ENCODE results near the gene SFTPB. TPM values are rescaled to one million over a fixed set of nuclear protein-coding genes. Genes with fewer than 3 reads are reported as not detected.
A peak's percentile ranks its signal among the peaks of the same experiment; 100 is the strongest.

Gene SFTPB
- total RNA-seq, 1 donor from 2014 or later = not detected

GRCh38 chr2:85650456-85650855, 17.5 kb downstream of the SFTPB start:
- H3K36me3 Mint-ChIP-seq (ENCODE audit: low read depth) = peaks cover 59% of the 10 kb centered on the region
- intact Hi-C loops (cut with micrococcal nuclease) = no loop called here
- H3K27me3 Mint-ChIP-seq = no peaks in the 10 kb centered on the region
- no peak for DNase-seq
- H3K4me3 Mint-ChIP-seq = no peak overlapping the region
- no peaks in the 10 kb centered on the region for H3K9me3 Mint-ChIP-seq
- no peak overlapping the region for H3K27ac Mint-ChIP-seq
- peaks cover 2% of the 10 kb centered on the region for H3K4me1 Mint-ChIP-seq

- peaks cover 63% of the 10 kb centered on the region for H3K36me3 Mint-ChIP-seq (ENCODE audit: low read depth)
- H3K4me3 Mint-ChIP-seq = no peak overlapping the region
- DNase-seq = no peak
- no peaks in the 10 kb centered on the region for H3K9me3 Mint-ChIP-seq
- H3K4me1 Mint-ChIP-seq = peaks cover 2% of the 10 kb centered on the region
- no peaks in the 10 kb centered on the region for H3K27me3 Mint-ChIP-seq
- H3K27ac Mint-ChIP-seq = no peak overlapping the region
- intact Hi-C loops (cut with micrococcal nuclease) = no loop called here
Measured at GRCh38 chr2:85649201-85650190, 18.5 kb downstream of the SFTPB start.

GRCh38 chr2:85648619-85649018, 19.4 kb downstream of the SFTPB start:
- Mint-ChIP-seq H3K27ac (no peak overlapping the region), H3K9me3 (no peaks in the 10 kb centered on the region), H3K27me3 (no peaks in the 10 kb centered on the region), H3K4me3 (no peak overlapping the region), H3K4me1 (peaks cover 2% of the 10 kb centered on the region), H3K36me3 (ENCODE audit: low read depth) (peaks cover 63% of the 10 kb centered on the region)
- peak; percentile 74 for DNase-seq
- intact Hi-C loops (cut with micrococcal nuclease) = no loop called here

- peaks cover 64% of the 10 kb centered on the region for H3K36me3 Mint-ChIP-seq (ENCODE audit: low read depth)
- no peaks in the 10 kb centered on the region for H3K27me3 Mint-ChIP-seq
- no peaks in the 10 kb centered on the region for H3K9me3 Mint-ChIP-seq
- no peak for DNase-seq
- H3K4me1 Mint-ChIP-seq = peaks cover 2% of the 10 kb centered on the region
- H3K4me3 Mint-ChIP-seq = no peak overlapping the region
- H3K27ac Mint-ChIP-seq = no peak overlapping the region
- intact Hi-C loops (cut with micrococcal nuclease) = no loop called here
Measured at GRCh38 chr2:85647823-85648526, 20.0 kb downstream of the SFTPB start.

GRCh38 chr2:85646166-85646565, 21.8 kb downstream of the SFTPB start:
- Mint-ChIP-seq H3K27me3 (no peaks in the 10 kb centered on the region), H3K36me3 (ENCODE audit: low read depth) (peaks cover 74% of the 10 kb centered on the region), H3K9me3 (no peaks in the 10 kb centered on the region)

GRCh38 chr2:85644909-85645308, 23.1 kb downstream of the SFTPB start:
- intact Hi-C loops (cut with micrococcal nuclease) = no loop called here
- peaks cover 80% of the 10 kb centered on the region for H3K36me3 Mint-ChIP-seq (ENCODE audit: low read depth)
- no peaks in the 10 kb centered on the region for H3K9me3 Mint-ChIP-seq
- no peak for DNase-seq
- peaks cover 12% of the 10 kb centered on the region for H3K4me1 Mint-ChIP-seq
- H3K4me3 Mint-ChIP-seq = no peak overlapping the region
- H3K27ac Mint-ChIP-seq = no peak overlapping the region
- no peaks in the 10 kb centered on the region for H3K27me3 Mint-ChIP-seq

More at GRCh38 chr2:85646166-85646565, 21.8 kb downstream of the SFTPB start:
- Mint-ChIP-seq H3K4me1 (peaks cover 12% of the 10 kb centered on the region), H3K27ac (no peak overlapping the region), H3K4me3 (no peak overlapping the region)
- DNase-seq = no peak
- intact Hi-C loops (cut with micrococcal nuclease) = no loop called here

- Mint-ChIP-seq H3K27ac (peak overlapping the region; percentile 16), H3K27me3 (no peaks in the 10 kb centered on the region), H3K36me3 (ENCODE audit: low read depth) (peaks cover 69% of the 10 kb centered on the region), H3K9me3 (no peaks in the 10 kb centered on the region), H3K4me3 (no peak overlapping the region), H3K4me1 (peaks cover 12% of the 10 kb centered on the region)
- intact Hi-C loops (cut with micrococcal nuclease) = no loop called here
- no peak for DNase-seq
Measured at GRCh38 chr2:85642725-85643124, 25.3 kb downstream of the SFTPB start.

GRCh38 chr2:85635636-85636035, 32.4 kb downstream of the SFTPB start:
- Mint-ChIP-seq H3K27ac (no peak overlapping the region), H3K27me3 (no peaks in the 10 kb centered on the region), H3K9me3 (no peaks in the 10 kb centered on the region), H3K36me3 (ENCODE audit: low read depth) (peaks cover 66% of the 10 kb centered on the region), H3K4me3 (no peak overlapping the region), H3K4me1 (peaks cover 9% of the 10 kb centered on the region)
- intact Hi-C loops (cut with micrococcal nuclease) = no loop called here
- no peak for DNase-seq

GRCh38 chr2:85635011-85635410, 33.0 kb downstream of the SFTPB start:
- peaks cover 9% of the 10 kb centered on the region for H3K4me1 Mint-ChIP-seq
- no peaks in the 10 kb centered on the region for H3K9me3 Mint-ChIP-seq
- no peak overlapping the region for H3K27ac Mint-ChIP-seq
- H3K36me3 Mint-ChIP-seq (ENCODE audit: low read depth) = peaks cover 67% of the 10 kb centered on the region
- H3K27me3 Mint-ChIP-seq = no peaks in the 10 kb centered on the region
- no peak overlapping the region for H3K4me3 Mint-ChIP-seq
- DNase-seq = no peak
- intact Hi-C loops (cut with micrococcal nuclease) = no loop called here

- peaks cover 64% of the 10 kb centered on the region for H3K36me3 Mint-ChIP-seq (ENCODE audit: low read depth)
- H3K4me3 Mint-ChIP-seq = no peak overlapping the region
- no peaks in the 10 kb centered on the region for H3K27me3 Mint-ChIP-seq
- H3K9me3 Mint-ChIP-seq = no peaks in the 10 kb centered on the region
- H3K27ac Mint-ChIP-seq = no peak overlapping the region
- peaks cover 16% of the 10 kb centered on the region for H3K4me1 Mint-ChIP-seq
- DNase-seq = no peak
- intact Hi-C loops (cut with micrococcal nuclease) = no loop called here
Measured at GRCh38 chr2:85631316-85631715, 36.7 kb downstream of the SFTPB start.

- peaks cover 72% of the 10 kb centered on the region for H3K36me3 Mint-ChIP-seq (ENCODE audit: low read depth)
- DNase-seq = no peak
Measured at GRCh38 chr2:85628658-85629057, 39.3 kb downstream of the SFTPB start.

GRCh38 chr2:85623991-85624390, 44.0 kb downstream of the SFTPB start:
- Mint-ChIP-seq H3K36me3 (ENCODE audit: low read depth) (peaks cover 57% of the 10 kb centered on the region), H3K4me1 (peaks cover 20% of the 10 kb centered on the region), H3K9me3 (no peaks in the 10 kb centered on the region), H3K27ac (peak overlapping the region; percentile 41), H3K4me3 (no peak overlapping the region), H3K27me3 (no peaks in the 10 kb centered on the region)
- intact Hi-C loops (cut with micrococcal nuclease) = no loop called here
- no peak for DNase-seq

More at GRCh38 chr2:85628658-85629057, 39.3 kb downstream of the SFTPB start:
- H3K4me1 Mint-ChIP-seq = peaks cover 14% of the 10 kb centered on the region
- no peaks in the 10 kb centered on the region for H3K9me3 Mint-ChIP-seq
- H3K27me3 Mint-ChIP-seq = no peaks in the 10 kb centered on the region
- peak overlapping the region; percentile 6 for H3K4me3 Mint-ChIP-seq
- intact Hi-C loops (cut with micrococcal nuclease) = no loop called here
- peak overlapping the region; percentile 39 for H3K27ac Mint-ChIP-seq

- peaks cover 52% of the 10 kb centered on the region for H3K36me3 Mint-ChIP-seq (ENCODE audit: low read depth)
- DNase-seq = no peak
- H3K9me3 Mint-ChIP-seq = no peaks in the 10 kb centered on the region
- H3K27ac Mint-ChIP-seq = no peak overlapping the region
- intact Hi-C loops (cut with micrococcal nuclease) = no loop called here
- peaks cover 19% of the 10 kb centered on the region for H3K4me1 Mint-ChIP-seq
- H3K27me3 Mint-ChIP-seq = no peaks in the 10 kb centered on the region
- no peak overlapping the region for H3K4me3 Mint-ChIP-seq
Measured at GRCh38 chr2:85621338-85621737, 46.7 kb downstream of the SFTPB start.

GRCh38 chr2:85619617-85620016, 48.4 kb downstream of the SFTPB start:
- H3K9me3 Mint-ChIP-seq = no peaks in the 10 kb centered on the region
- H3K4me1 Mint-ChIP-seq = peaks cover 19% of the 10 kb centered on the region
- peaks cover 39% of the 10 kb centered on the region for H3K36me3 Mint-ChIP-seq (ENCODE audit: low read depth)
- no peak overlapping the region for H3K4me3 Mint-ChIP-seq
- intact Hi-C loops (cut with micrococcal nuclease) = loop anchor here (5.0 to 10.0 kb wide), 2 partner anchors 488 to 575 kb away; partner anchors contain the start of genes IMMT, MRPL35, POLR1A and PTCD3
- no peaks in the 10 kb centered on the region for H3K27me3 Mint-ChIP-seq
- DNase-seq = no peak
- H3K27ac Mint-ChIP-seq = no peak overlapping the region

Measured in activated CD4-positive, alpha-beta T cell treated with anti-CD3 and anti-CD28 coated beads, Interleukin-2, amount 10 ng/mL, durations not matched to agents 24 days and 14 days (primary cell).